Kidney (tissue), 14 donors: ENCODE results near the gene TMEM35B. TPM values are rescaled to one million over a fixed set of nuclear protein-coding genes. Genes with fewer than 3 reads are reported as not detected.
"Not testable (repeated sequence)": the region's sequence is repeated elsewhere in the genome, so short reads cannot be mapped to it uniquely, and the experiment has no call there.

ENCODE experiments used
- DNase-seq, 5 donors: peaks; one replicate each; pipeline ENCODE4 v3.0.0-alpha.2; 2013 to 2020
- FAIRE-seq: peaks from 2 replicates; lab custom pipeline; 2012; peaks lifted over from hg19 to GRCh38; lab: Jason Lieb, UNC
- H3K27ac ChIP-seq, 2 donors: one replicate each; pipeline ENCODE4 v1.7.0; 2013; ENCODE audit warnings: low read depth in 2 of 2, low read length in 2 of 2, inconsistent platforms in 1 of 2
- H3K27me3 ChIP-seq: one replicate; pipeline ENCODE4 v1.7.1; 2013; ENCODE audit warnings: low read length, inconsistent platforms; ENCODE audit not compliant: control insufficient read depth, insufficient read depth
- H3K36me3 ChIP-seq, 3 donors: one replicate each; pipeline versions ENCODE4 v1.7.0 to v1.7.1; 2013; ENCODE audit warnings: low read length in 3 of 3, control low read depth in 1 of 3, inconsistent platforms in 1 of 3; ENCODE audit not compliant: insufficient read depth in 3 of 3, control insufficient read depth in 2 of 3
- H3K4me1 ChIP-seq, 3 donors: one replicate each; pipeline versions ENCODE4 v1.7.0 to v1.7.1; 2013; ENCODE audit warnings: low read length in 3 of 3, inconsistent platforms in 1 of 3, low read depth in 1 of 3; ENCODE audit not compliant: control insufficient read depth in 2 of 3, insufficient read depth in 2 of 3
- H3K4me3 ChIP-seq, 3 donors: one replicate each; pipeline versions ENCODE4 v1.7.0 to v1.8.1; 2013; ENCODE audit warnings: low read length in 3 of 3, control low read depth in 1 of 3, inconsistent platforms in 1 of 3
- H3K9ac ChIP-seq, 3 donors: one replicate each; pipeline versions ENCODE4 v1.7.0 to v1.7.1; 2013; ENCODE audit warnings: low read length in 3 of 3, control low read depth in 1 of 3, inconsistent platforms in 1 of 3
- H3K9me3 ChIP-seq, 3 donors: one replicate each; pipeline versions ENCODE4 v1.7.0 to v1.7.1; 2013; ENCODE audit warnings: low read length in 3 of 3, control low read depth in 1 of 3, inconsistent platforms in 1 of 3; ENCODE audit not compliant: control insufficient read depth in 2 of 3, insufficient read depth in 1 of 3
- CTCF ChIP-seq: IDR thresholded peaks from 3 replicates; pipeline ENCODE4 v1.5.1; 2012; ENCODE audit warnings: mild to moderate bottlenecking, moderate library complexity, borderline replicate concordance; ENCODE audit not compliant: insufficient read depth; ENCODE audit errors: extremely low read depth
- intact Hi-C: fragments of 100-400 bp; cut with DNase I; formaldehyde crosslinking; loops from one replicate; pipeline ENCODE4 v1.11.1; 2022
- polyA plus RNA-seq: library from polyadenylated mRNA; stranded (reverse); fragments of 350-450 nt; fragmentation: Illumina TruSeq; extraction: RNeasy Lipid Tissue Mini Kit (QIAGEN cat#74804); gene quantifications from one replicate; pipeline ENCODE4 v1.2.3, GENCODE V29; 2014; ENCODE audit warnings: low read depth, low replicate concordance; ENCODE audit not compliant: insufficient read depth
- total RNA-seq: library from RNA; stranded (reverse); fragmentation: NEBNext Ultra II Directional; extraction: Animal tissue kit (Norgen Biotek cat#: 25700); gene quantifications from one replicate; pipeline ENCODE4 v1.2.1, GENCODE V29; 2021
- donor health status: control.
- donor health status: control.
- donor health status: control.
- donor health status: control.
- donor health status: control.
- donor health status: DM: yes; HTN: yes; CAD: no.
- donor health status: Normal renal cell carcinoma (clear cell type).

The TMEM35B gene
- total and polyA plus RNA-seq, 2 donors from 2014 or later: 44.2 to 48.3 TPM

DNA sequence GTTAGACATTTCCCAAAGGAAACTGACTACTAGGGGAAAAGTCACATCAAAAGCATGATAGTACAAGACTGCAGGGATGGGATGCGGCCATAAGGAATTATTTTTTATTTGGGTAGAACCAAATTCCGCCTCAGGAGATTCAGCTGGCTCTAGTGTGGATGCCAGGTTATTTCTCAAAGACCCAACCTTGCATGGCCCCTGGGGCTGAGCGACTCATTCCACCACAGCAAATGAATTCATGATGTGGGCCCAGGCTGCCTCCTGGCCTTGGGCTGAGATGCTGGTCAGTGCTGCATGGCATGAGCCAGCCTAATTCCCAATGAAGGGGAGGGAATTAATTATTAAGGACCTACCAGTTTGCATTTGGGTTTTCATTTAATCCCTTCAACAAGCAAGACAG, 11.8 kb downstream of the TMEM35B start:
- no peaks in the 10 kb centered on the region for H3K9me3 ChIP-seq
- no peak overlapping the region for H3K27ac ChIP-seq
- peaks cover 0 to 2% (median 0%) of the 10 kb centered on the region in 3 donors for H3K4me1 ChIP-seq
- no peak for TF ChIP-seq CTCF
- H3K9ac ChIP-seq: no peak overlapping the region
- intact Hi-C loops: no loop called here
- H3K4me3 ChIP-seq: no peak overlapping the region
- no peak for DNase-seq
- H3K36me3 ChIP-seq: no peaks in the 10 kb centered on the region
- no peak for FAIRE-seq
- no peaks in the 10 kb centered on the region for H3K27me3 ChIP-seq

GRCh38 chr1:34970829-34971228, 14.3 kb downstream of the TMEM35B start:
- no peak for TF ChIP-seq CTCF
- FAIRE-seq: no peak
- Histone ChIP-seq H3K4me3 (no peak overlapping the region), H3K4me1 (no peaks in the 10 kb centered on the region), H3K9ac (no peak overlapping the region), H3K27ac (no peak overlapping the region), H3K27me3 (no peaks in the 10 kb centered on the region), H3K9me3 (no peaks in the 10 kb centered on the region), H3K36me3 (no peaks in the 10 kb centered on the region)
- peak in 2 of 5 donors; percentile 7 to 34 for DNase-seq
- intact Hi-C loops: no loop called here

DNA sequence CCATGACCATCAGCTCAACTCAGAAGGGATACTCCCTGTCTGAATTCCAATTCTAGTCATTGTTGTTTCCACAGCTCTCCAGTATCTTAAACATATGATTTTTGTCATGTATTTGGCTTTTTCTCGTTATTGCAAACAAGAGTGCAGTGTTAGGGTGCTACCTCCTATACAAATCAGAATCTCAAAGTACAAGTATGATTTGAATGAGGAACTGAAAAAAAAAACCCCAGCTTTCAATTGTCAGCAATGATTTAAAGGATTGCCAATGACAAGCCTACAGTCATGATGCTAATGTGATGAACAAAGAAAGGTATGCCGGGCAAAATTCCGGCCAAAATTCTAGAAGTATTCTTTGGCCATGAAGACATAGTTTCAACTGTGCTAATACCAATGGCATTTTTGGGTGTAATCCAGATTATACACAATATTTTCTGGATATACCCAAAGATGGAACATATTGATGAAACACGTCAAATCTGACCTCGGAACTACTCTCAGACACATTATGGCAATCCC, 14.9 kb downstream of the TMEM35B start:
- Histone ChIP-seq H3K27me3 (no peaks in the 10 kb centered on the region), H3K9me3 (no peaks in the 10 kb centered on the region), H3K4me1 (no peaks in the 10 kb centered on the region), H3K27ac (no peak overlapping the region), H3K9ac (no peak overlapping the region), H3K4me3 (no peak overlapping the region), H3K36me3 (no peaks in the 10 kb centered on the region)
- DNase-seq (no peak), FAIRE-seq (no peak)
- TF ChIP-seq CTCF: no peak
- intact Hi-C loops: no loop called here

GRCh38 chr1:34968297-34968696, 16.9 kb downstream of the TMEM35B start:
- H3K9ac ChIP-seq, H3K27ac ChIP-seq, H3K9me3 ChIP-seq, intact Hi-C loops, DNase-seq, H3K4me1 ChIP-seq, H3K4me3 ChIP-seq, H3K27me3 ChIP-seq, H3K36me3 ChIP-seq, FAIRE-seq: not testable (repeated sequence)

- H3K27ac ChIP-seq, H3K9me3 ChIP-seq, H3K27me3 ChIP-seq, H3K9ac ChIP-seq, H3K36me3 ChIP-seq, H3K4me3 ChIP-seq, H3K4me1 ChIP-seq, DNase-seq, FAIRE-seq, intact Hi-C loops: not testable (repeated sequence)
These were observed 17.5 kb downstream of the TMEM35B start for GRCh38 chr1:34967672-34968071.
